Left lung (tissue), 10 donors: Measurements from ENCODE around the gene COMT. TPM values are rescaled to one million over a fixed set of nuclear protein-coding genes. Genes with fewer than 3 reads are reported as not detected.
A peak's percentile ranks its signal among the peaks of the same experiment; 100 is the strongest.

ENCODE experiments used
- ATAC-seq: fragments of 200-7000 bp; cut with Tn5 transposase; one replicate; pipeline ENCODE4 v1.9.1; 2020; ENCODE audit warnings: moderate library complexity
- DNase-seq, 4 donors: peaks; one replicate each; pipeline ENCODE4 v3.0.0-alpha.2; 2013 to 2020
- H3K27ac ChIP-seq, 2 donors: fragments of 200-600 bp; sonication (generic) in 1 of 2; one replicate each; pipeline versions ENCODE4 v1.5.0 to v1.8.0; 2020 to 2021
- H3K27me3 ChIP-seq, 2 donors: fragments of 200-600 bp; sonication (generic) in 1 of 2; one replicate each; pipeline versions ENCODE4 v1.5.0 to v1.8.0; 2020 to 2021
- H3K36me3 ChIP-seq, 2 donors: fragments of 200-600 bp; sonication (generic) in 1 of 2; one replicate each; pipeline versions ENCODE4 v1.5.0 to v1.8.0; 2020 to 2021
- H3K4me1 ChIP-seq, 2 donors: fragments of 200-600 bp; one replicate each; pipeline ENCODE4 v1.8.0; 2021
- H3K4me3 ChIP-seq, 2 donors: fragments of 200-600 bp; sonication (generic) in 1 of 2; one replicate each; pipeline versions ENCODE4 v1.5.0 to v1.8.0; 2020 to 2021; ENCODE audit warnings: mild to moderate bottlenecking in 1 of 2
- H3K9me3 ChIP-seq, 2 donors: fragments of 200-600 bp; sonication (generic) in 1 of 2; one replicate each; pipeline versions ENCODE4 v1.5.0 to v1.8.0; 2020 to 2021
- intact Hi-C, 2 donors: fragments of 100-400 bp; cut with DNase I; formaldehyde crosslinking; loops; one replicate each; pipeline versions ENCODE4 v1.11.2 to v1.14.2; 2022
- polyA plus RNA-seq, 6 donors: library from polyadenylated mRNA; unstranded; fragments of 120-200 nt; gene quantifications; one replicate each; pipeline ENCODE4 v1.2.1, GENCODE V29; 2013; ENCODE audit not compliant: insufficient read length in 6 of 6
- total RNA-seq, 2 donors: library from RNA; stranded (reverse); fragmentation: NEBNext Ultra II Directional; extraction: Animal tissue kit (Norgen Biotek cat#: 25700); gene quantifications; one replicate each; pipeline ENCODE4 v1.2.1, GENCODE V29; 2021
- TF ChIP-seq, protein P1 (sequence below), 2 donors: fragments of 200-600 bp; sonication (generic) in 1 of 2; IDR thresholded peaks; one replicate each; pipeline versions ENCODE4 v1.5.0 to v1.8.0; 2021; ENCODE audit warnings: antibody characterized with exemption in 2 of 2
- donor health status: DM: no; HTN: yes; CAD: no.
- donor health status: DM: no; HTN: no; CAD: no.

COMT gene
- total and polyA plus RNA-seq, 8 donors = 90.1 to 249 (median 102) TPM

- Histone ChIP-seq H3K9me3 (no peaks in the 10 kb centered on the region), H3K4me1 (peaks cover 0 to 24% of the 10 kb centered on the region in 2 donors), H3K36me3 (no peaks in the 10 kb centered on the region), H3K27ac (peak overlapping the region in 1 of 2 donors; percentile 74), H3K27me3 (peaks cover 0 to 8% of the 10 kb centered on the region in 2 donors), H3K4me3 (peak overlapping the region; percentile 69 to 70)
- TF ChIP-seq, protein P1, sequence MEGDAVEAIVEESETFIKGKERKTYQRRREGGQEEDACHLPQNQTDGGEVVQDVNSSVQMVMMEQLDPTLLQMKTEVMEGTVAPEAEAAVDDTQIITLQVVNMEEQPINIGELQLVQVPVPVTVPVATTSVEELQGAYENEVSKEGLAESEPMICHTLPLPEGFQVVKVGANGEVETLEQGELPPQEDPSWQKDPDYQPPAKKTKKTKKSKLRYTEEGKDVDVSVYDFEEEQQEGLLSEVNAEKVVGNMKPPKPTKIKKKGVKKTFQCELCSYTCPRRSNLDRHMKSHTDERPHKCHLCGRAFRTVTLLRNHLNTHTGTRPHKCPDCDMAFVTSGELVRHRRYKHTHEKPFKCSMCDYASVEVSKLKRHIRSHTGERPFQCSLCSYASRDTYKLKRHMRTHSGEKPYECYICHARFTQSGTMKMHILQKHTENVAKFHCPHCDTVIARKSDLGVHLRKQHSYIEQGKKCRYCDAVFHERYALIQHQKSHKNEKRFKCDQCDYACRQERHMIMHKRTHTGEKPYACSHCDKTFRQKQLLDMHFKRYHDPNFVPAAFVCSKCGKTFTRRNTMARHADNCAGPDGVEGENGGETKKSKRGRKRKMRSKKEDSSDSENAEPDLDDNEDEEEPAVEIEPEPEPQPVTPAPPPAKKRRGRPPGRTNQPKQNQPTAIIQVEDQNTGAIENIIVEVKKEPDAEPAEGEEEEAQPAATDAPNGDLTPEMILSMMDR (IDR thresholded peaks at IDR 0.05) = no peak
- DNase-seq = peak in 3 of 4 donors; percentile 75 to 94 (median 79)
- intact Hi-C loops = no loop called here
- ATAC-seq = peak; percentile 96
Measured at GRCh38 chr22:19986410-19987341, 45.1 kb downstream of the COMT start.

DNA sequence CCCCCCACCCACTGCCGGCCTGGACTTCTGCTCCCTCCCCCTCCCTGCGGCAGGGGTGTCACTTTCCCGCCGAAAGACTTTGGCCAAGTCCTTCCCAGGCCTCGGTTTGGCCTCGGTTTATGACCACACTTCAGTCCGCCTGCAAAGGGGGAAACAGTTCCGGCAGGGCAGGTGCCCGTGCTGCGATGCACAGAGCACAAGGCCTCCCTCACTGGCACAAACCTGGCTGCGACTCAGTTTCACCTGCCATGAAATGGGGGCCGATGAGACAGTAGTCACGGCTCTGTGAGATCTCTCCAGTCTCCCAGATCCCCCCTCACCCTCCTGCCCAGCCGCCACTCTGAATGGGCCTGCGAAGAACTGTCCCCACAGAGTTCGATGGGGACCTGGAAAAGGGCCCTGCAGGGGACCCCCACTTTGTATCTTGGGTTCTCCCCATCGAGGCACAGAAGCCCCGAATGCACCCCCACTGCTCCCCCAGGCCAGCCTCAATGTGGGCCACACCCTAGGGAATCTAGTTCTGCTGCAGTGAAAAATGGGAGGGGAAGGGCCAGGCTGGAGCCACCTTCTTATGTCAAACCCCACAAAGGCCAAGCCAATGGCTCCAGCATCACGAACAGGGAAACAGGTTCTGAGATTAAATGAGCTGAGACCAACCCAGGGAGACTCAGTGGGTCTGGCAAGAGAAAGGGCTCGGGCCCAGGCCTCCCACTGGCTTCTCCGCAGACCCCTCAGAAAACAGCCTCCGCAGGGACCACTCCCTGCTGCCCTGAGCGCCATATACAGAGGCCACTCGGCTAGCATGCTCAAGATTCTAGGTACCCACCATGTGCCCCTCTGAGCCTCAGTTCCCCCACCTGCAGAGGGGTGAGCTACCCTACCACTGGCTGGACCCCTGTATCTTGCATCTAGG is 46.1 kb downstream of the COMT start:
- intact Hi-C loops = no loop called here
- Histone ChIP-seq H3K27me3 (peaks cover 0 to 8% of the 10 kb centered on the region in 2 donors), H3K4me3 (peak overlapping the region in 1 of 2 donors; percentile 70), H3K9me3 (no peaks in the 10 kb centered on the region), H3K27ac (peak overlapping the region in 1 of 2 donors; percentile 33), H3K36me3 (no peaks in the 10 kb centered on the region), H3K4me1 (peaks cover 0 to 24% of the 10 kb centered on the region in 2 donors)
- TF ChIP-seq, protein P1 (IDR thresholded peaks at IDR 0.05) = no peak
- DNase-seq (peak in 1 of 4 donors; percentile 47), ATAC-seq (no peak)

DNA sequence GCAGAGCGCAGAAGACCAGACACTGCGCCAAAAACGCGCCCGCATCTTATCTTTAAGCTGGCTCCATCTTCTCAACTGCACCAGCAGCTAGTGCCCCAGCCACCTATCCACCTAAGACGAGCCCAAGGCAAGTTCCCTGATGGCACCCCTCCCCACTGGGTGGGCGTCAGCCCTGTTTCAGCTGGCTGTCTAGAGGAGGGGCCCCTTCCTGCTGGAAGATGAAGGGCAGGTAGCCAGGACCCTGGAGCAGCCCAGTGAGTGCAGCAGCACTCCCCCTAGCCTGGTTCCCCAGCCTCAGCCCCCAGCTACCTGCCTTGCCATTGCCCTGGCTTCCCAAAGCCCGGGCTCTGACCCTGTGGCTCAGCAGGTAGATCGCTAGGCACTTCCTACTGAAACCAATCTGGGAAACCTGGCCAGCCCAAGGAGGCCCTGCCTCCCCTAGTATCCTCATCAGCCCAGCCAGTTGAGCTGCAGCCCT is 46.8 kb downstream of the COMT start:
- Histone ChIP-seq H3K36me3 (no peaks in the 10 kb centered on the region), H3K27me3 (peaks cover 0 to 8% of the 10 kb centered on the region in 2 donors), H3K4me3 (no peak overlapping the region), H3K9me3 (no peaks in the 10 kb centered on the region), H3K27ac (peak overlapping the region in 1 of 2 donors; percentile 33), H3K4me1 (peaks cover 0 to 24% of the 10 kb centered on the region in 2 donors)
- TF ChIP-seq, protein P1 (IDR thresholded peaks at IDR 0.05) = no peak
- ATAC-seq (no peak), DNase-seq (peak in 1 of 4 donors; percentile 51)
- intact Hi-C loops = no loop called here

DNA sequence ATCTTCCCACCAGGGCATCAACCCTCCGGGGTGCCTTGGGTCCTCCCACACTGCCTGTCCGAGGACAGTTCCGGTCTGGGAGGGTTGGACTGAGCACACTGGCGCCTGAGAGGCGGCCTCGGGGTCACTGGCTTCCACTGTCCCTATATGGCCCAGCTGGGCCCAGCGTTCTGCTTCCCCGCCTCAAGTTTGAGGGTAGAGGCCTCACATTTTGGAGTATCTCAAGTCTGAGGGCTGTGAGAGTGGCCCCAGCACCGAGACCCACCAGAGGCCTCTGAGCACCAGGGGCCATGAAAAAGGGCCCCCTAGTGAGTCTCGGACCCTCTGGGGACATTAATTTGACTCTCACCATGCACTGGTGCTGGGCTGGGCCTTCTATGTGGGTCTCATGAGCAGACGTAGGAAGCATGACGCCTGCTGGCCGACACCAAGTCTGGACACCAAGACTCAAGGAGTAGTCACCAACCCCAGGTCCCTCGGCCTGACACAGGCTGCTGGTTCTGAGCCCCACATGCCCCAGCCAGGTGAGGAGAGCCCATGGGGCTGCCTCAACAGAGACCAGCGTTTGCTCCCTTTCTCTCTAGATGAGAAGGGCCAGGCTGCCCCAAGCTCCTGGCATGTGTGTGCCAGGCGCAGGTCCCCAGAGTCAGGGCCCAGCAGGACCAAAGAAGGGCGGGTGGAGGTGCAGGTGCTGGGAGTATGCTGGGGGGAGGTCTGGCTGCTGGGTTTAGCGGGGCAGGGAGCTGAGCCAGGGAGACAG is 47.6 kb downstream of the COMT start:
- intact Hi-C loops = no loop called here
- H3K36me3 ChIP-seq = no peaks in the 10 kb centered on the region

More for the DNA sequence above, 47.6 kb downstream of the COMT start:
- H3K9me3 ChIP-seq = no peaks in the 10 kb centered on the region
- TF ChIP-seq, protein P1 (IDR thresholded peaks at IDR 0.05) = no peak
- H3K4me1 ChIP-seq = peaks cover 0 to 24% of the 10 kb centered on the region in 2 donors
- H3K4me3 ChIP-seq = no peak overlapping the region
- peak overlapping the region in 1 of 2 donors; percentile 33 for H3K27ac ChIP-seq
- DNase-seq (peak in 1 of 4 donors; percentile 53), ATAC-seq (no peak)
- peaks cover 0 to 8% of the 10 kb centered on the region in 2 donors for H3K27me3 ChIP-seq
